LNCAP (cell line): Measurements from ENCODE around the gene PREX1.

Experiments
- CTCF ChIP-seq: fragments of 450-650 bp; IDR thresholded peaks from 2 replicates; pipeline ENCODE4 v1.5.1; 2017; ENCODE audit warnings: mild to moderate bottlenecking

Gene PREX1

GRCh38 chr20:48584391-48585060, 243.3 kb downstream of the PREX1 start:
- TF ChIP-seq CTCF: no peak

DNA sequence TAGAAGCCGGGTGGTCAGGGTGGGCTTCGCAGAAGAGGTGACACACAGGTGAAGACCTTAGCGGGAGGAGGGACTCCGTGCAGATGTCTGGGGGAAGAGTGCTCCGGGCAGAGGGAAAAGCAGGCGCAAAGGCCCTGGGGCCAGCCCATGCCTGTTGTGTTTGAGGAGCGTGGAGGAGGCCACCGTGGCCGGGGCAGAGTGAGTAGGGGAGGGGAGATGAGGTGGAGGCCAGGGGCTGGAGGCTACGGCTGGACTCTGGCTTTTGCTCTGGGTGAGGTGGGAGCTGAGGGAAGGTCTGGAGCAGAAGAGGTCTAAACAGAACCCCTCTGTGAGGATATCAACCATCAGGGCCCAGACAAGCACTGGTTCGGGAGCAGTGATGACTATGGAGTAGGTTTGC, 244.0 kb downstream of the PREX1 start:
- no peak for TF ChIP-seq CTCF

- no peak for TF ChIP-seq CTCF
Measured at GRCh38 chr20:48583171-48583570, 244.6 kb downstream of the PREX1 start.

GRCh38 chr20:48582673-48582985, 245.2 kb downstream of the PREX1 start:
- TF ChIP-seq CTCF: no peak

DNA sequence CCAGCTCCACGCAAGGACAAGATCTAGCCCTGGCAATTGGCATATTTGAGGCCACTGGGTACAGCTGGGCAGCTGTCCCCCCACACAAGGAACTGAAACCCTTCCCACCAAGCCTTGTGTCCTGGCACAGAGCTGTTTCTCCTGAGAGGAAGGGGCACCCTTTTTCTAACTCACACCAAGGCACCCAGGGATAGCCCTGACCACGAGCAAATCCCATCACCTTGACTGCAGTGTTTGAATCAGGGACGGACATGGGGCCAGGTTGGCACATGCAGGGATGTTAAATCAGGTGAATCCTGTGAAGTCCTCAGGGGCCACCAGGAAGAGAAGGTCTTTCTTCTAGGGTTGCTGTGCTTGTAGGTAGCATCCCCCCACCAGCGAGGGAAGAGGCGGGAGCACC, 246.6 kb downstream of the PREX1 start:
- TF ChIP-seq CTCF: no peak

DNA sequence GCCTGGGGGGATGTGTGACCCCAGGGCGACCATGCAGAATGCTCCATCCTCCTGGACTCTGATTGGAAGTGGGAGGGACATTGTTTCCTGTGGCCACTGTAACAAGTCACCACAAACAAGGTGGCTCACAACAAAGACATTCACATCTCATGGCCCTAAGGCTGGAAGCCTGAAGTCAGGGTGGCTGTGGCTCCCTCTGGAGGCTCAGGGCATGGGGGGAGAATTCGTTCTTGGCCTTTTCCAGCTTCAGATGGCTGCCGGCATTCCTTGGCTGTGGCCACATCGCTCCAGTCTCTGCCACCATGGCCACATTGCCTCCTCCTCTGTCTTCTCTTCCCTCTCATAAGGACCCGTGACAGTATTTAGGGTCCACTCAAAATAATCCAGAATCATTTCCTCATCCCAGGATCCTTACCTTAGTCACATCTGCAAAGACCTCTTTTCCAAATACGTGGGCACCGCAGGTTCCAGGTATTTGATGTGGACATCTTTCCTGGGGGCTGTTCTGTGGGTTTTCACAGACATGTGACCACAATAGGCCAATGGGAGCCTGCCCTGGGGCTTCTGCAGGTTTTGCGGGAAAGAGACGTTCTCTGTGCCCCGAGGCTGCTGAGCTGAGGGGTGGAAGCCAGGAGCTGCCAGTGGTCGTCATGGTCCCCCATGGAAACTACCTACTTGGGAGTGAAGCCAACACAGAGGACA, 249.3 kb downstream of the PREX1 start:
- TF ChIP-seq CTCF: no peak

- no peak for TF ChIP-seq CTCF
Measured at GRCh38 chr20:48577557-48577956, 250.2 kb downstream of the PREX1 start.

- TF ChIP-seq CTCF: no peak
Measured at GRCh38 chr20:48574383-48574782, 253.4 kb downstream of the PREX1 start.
